HepG2 (cell line): ENCODE data around the gene CYB561. TPM values are rescaled to one million over a fixed set of nuclear protein-coding genes. Genes with fewer than 3 reads are reported as not detected.
A peak's percentile ranks its signal among the peaks of the same experiment; 100 is the strongest.

Experiments used
- CSRNP2 ChIP-seq: sonication (generic); formaldehyde crosslinking; conservative IDR thresholded peaks from 2 replicates; pipeline ENCODE4 v1.8.0; 2022; ENCODE audit warnings: low read depth, missing genetic modification reagents
- DBP ChIP-seq: sonication (generic); formaldehyde crosslinking; IDR thresholded peaks from 2 replicates; pipeline ENCODE4 v1.4.0; 2020; ENCODE audit warnings: missing genetic modification reagents; ENCODE audit errors: not compliant biosample characterization
- DPF2 ChIP-seq: sonication (generic); formaldehyde crosslinking; IDR thresholded peaks from 2 replicates; pipeline ENCODE4 v1.4.0; 2020; ENCODE audit warnings: mild to moderate bottlenecking, low read depth, missing genetic modification reagents, borderline replicate concordance
- HNRNPL ChIP-seq: fragments of 200-400 bp; formaldehyde crosslinking; IDR thresholded peaks from 2 replicates; pipeline ENCODE4 v1.6.1; 2017; ENCODE audit warnings: mild to moderate bottlenecking, low read depth, low read length
- NONO ChIP-seq, 2 experiments: fragments of 450-650 bp in 1 of 2; sonication (generic) in 1 of 2; formaldehyde crosslinking in 1 of 2; IDR thresholded peaks in 1 of 2; conservative IDR thresholded peaks in 1 of 2; 2 replicates each; pipeline versions ENCODE4 v1.6.1 to v1.8.0; 2017 to 2022; ENCODE audit warnings: mild to moderate bottlenecking in 1 of 2, missing genetic modification reagents in 1 of 2, moderate library complexity in 1 of 2
- POGZ ChIP-seq: sonication (generic); formaldehyde crosslinking; IDR thresholded peaks from 2 replicates; pipeline ENCODE4 v1.4.0; 2020; ENCODE audit warnings: mild to moderate bottlenecking, missing genetic modification reagents
- SP2 ChIP-seq: sonication (generic); formaldehyde crosslinking; IDR thresholded peaks from 2 replicates; pipeline ENCODE4 v1.5.1; 2020; ENCODE audit warnings: mild to moderate bottlenecking, missing genetic modification reagents
- TARDBP ChIP-seq: sonication (generic); formaldehyde crosslinking; IDR thresholded peaks from 2 replicates; pipeline ENCODE4 v1.8.0; 2022; ENCODE audit warnings: mild to moderate bottlenecking, missing genetic modification reagents
- TGIF2 ChIP-seq: IDR thresholded peaks from 2 replicates; pipeline ENCODE4 v1.6.1; 2016; ENCODE audit warnings: control low read depth, missing compliant biosample characterization
- XBP1 ChIP-seq: sonication (generic); formaldehyde crosslinking; IDR thresholded peaks from 2 replicates; pipeline ENCODE4 v1.5.0; 2020; ENCODE audit warnings: missing genetic modification reagents
- ZMAT3 ChIP-seq: sonication (generic); formaldehyde crosslinking; conservative IDR thresholded peaks from 2 replicates; pipeline ENCODE4 v1.7.0; 2021; ENCODE audit warnings: missing genetic modification reagents
- ZNF101 ChIP-seq: sonication (generic); formaldehyde crosslinking; IDR thresholded peaks from 2 replicates; pipeline ENCODE4 v1.4.0; 2020; ENCODE audit warnings: mild to moderate bottlenecking, low read depth, missing genetic modification reagents, borderline replicate concordance
- ZNF33B ChIP-seq: sonication (generic); formaldehyde crosslinking; IDR thresholded peaks from 2 replicates; pipeline ENCODE4 v1.5.1; 2020; ENCODE audit warnings: mild to moderate bottlenecking, missing genetic modification reagents
- ZNF430 ChIP-seq: sonication (generic); formaldehyde crosslinking; IDR thresholded peaks from 2 replicates; pipeline ENCODE4 v1.9.0; 2021; ENCODE audit warnings: mild to moderate bottlenecking, missing genetic modification reagents
- ZNF501 ChIP-seq: sonication (generic); formaldehyde crosslinking; IDR thresholded peaks from 2 replicates; pipeline ENCODE4 v1.5.1; 2020; ENCODE audit warnings: mild to moderate bottlenecking, moderate library complexity, missing genetic modification reagents
- ZNF510 ChIP-seq: sonication (generic); formaldehyde crosslinking; IDR thresholded peaks from 2 replicates; pipeline ENCODE4 v1.4.0; 2020; ENCODE audit warnings: low read depth, mild to moderate bottlenecking, missing genetic modification reagents
- ZNF556 ChIP-seq: sonication (generic); formaldehyde crosslinking; IDR thresholded peaks from 2 replicates; pipeline ENCODE4 v1.4.0; 2020; ENCODE audit warnings: mild to moderate bottlenecking, missing genetic modification reagents, borderline replicate concordance
- ZNF570 ChIP-seq: sonication (generic); formaldehyde crosslinking; IDR thresholded peaks from 2 replicates; pipeline ENCODE4 v1.4.0; 2020; ENCODE audit warnings: mild to moderate bottlenecking, missing genetic modification reagents, borderline replicate concordance
- ZNF782 ChIP-seq: sonication (generic); formaldehyde crosslinking; IDR thresholded peaks from 2 replicates; pipeline ENCODE4 v1.4.0; 2020; ENCODE audit warnings: missing genetic modification reagents, mild to moderate bottlenecking, borderline replicate concordance
- ZSCAN31 ChIP-seq: sonication (generic); formaldehyde crosslinking; IDR thresholded peaks from 2 replicates; pipeline ENCODE4 v1.5.0; 2020; ENCODE audit warnings: low read depth, mild to moderate bottlenecking, missing genetic modification reagents
- polyA plus RNA-seq, 8 experiments: library from polyadenylated mRNA; depleted of rRNA in 3 of 8; stranded (reverse) in 7 of 8; unstranded in 1 of 8; fragments of >200 nt; fragmentation: Illumina TruSeq in 4 of 8; extraction: Trizol in 4 of 8; gene quantifications; 2 replicates each; pipeline versions ENCODE4 v1.2.1 to v1.2.3, GENCODE V29; 2011 to 2016; ENCODE audit warnings: low read depth in 4 of 8, missing spikeins in 1 of 8, mixed read lengths in 1 of 8; ENCODE audit not compliant: insufficient read depth in 1 of 8
- total RNA-seq, 5 experiments: library from RNA; depleted of rRNA; stranded (reverse); fragments of >200 nt; fragmentation: Illumina TruSeq; extraction: Trizol; gene quantifications; 2 replicates each; pipeline ENCODE4 v1.2.3, GENCODE V29; 2016; ENCODE audit warnings: low read depth in 1 of 5
- TF ChIP-seq, protein P1 (sequence below): sonication (generic); formaldehyde crosslinking; IDR thresholded peaks from 2 replicates; pipeline ENCODE4 v1.4.0; 2020; ENCODE audit warnings: missing genetic modification reagents
- TF ChIP-seq, protein P2 (sequence below): IDR thresholded peaks from 2 replicates; pipeline ENCODE4 v1.6.1; 2018; ENCODE audit warnings: missing genetic modification reagents, mild to moderate bottlenecking, missing compliant biosample characterization
- TF ChIP-seq, protein P3 (sequence below): IDR thresholded peaks from 2 replicates; pipeline ENCODE4 v1.6.1; 2012; ENCODE audit warnings: inconsistent platforms

The CYB561 gene
- total and polyA plus RNA-seq, 2 of the 13 experiments (the other 11 are each of a cell fraction or from before 2014, with no cell fraction given): 1.5 to 6.7 TPM

- TF ChIP-seq ZNF33B: peak; percentile 56; the same call in 1 of the 2 replicates
- 0 out of 2 replicates have a peak, but pooled peaks have one; percentile 41 for TF ChIP-seq POGZ (CRISPR knock-in tag)
- TF ChIP-seq ZNF570 (CRISPR knock-in tag): peak; percentile 73; the same call in 1 of the 2 replicates
- peak; percentile 74 for TF ChIP-seq HNRNPL
- peak; percentile 32; the same call in 1 of the 2 replicates for TF ChIP-seq ZMAT3 (CRISPR knock-in tag)
- peak; percentile 71; the same call in 1 of the 2 replicates for TF ChIP-seq ZSCAN31
- peak; percentile 21; the same call in 1 of the 2 replicates for TF ChIP-seq TGIF2
- no peak for TF ChIP-seq NONO (IDR thresholded peaks at IDR 0.05)
- no peak for TF ChIP-seq NONO (CRISPR knock-in tag; conservative IDR thresholded peaks at IDR 0.05)
- no peak for TF ChIP-seq DPF2 (CRISPR knock-in tag)
- no peak for TF ChIP-seq DBP (CRISPR knock-in tag)
- TF ChIP-seq ZNF510 (CRISPR knock-in tag): peak; percentile 87; the same call in 1 of the 2 replicates
- peak; percentile 78; the same call in 1 of the 2 replicates for TF ChIP-seq XBP1 (CRISPR knock-in tag)
- no peak for TF ChIP-seq CSRNP2 (CRISPR knock-in tag)
- TF ChIP-seq, protein P1, sequence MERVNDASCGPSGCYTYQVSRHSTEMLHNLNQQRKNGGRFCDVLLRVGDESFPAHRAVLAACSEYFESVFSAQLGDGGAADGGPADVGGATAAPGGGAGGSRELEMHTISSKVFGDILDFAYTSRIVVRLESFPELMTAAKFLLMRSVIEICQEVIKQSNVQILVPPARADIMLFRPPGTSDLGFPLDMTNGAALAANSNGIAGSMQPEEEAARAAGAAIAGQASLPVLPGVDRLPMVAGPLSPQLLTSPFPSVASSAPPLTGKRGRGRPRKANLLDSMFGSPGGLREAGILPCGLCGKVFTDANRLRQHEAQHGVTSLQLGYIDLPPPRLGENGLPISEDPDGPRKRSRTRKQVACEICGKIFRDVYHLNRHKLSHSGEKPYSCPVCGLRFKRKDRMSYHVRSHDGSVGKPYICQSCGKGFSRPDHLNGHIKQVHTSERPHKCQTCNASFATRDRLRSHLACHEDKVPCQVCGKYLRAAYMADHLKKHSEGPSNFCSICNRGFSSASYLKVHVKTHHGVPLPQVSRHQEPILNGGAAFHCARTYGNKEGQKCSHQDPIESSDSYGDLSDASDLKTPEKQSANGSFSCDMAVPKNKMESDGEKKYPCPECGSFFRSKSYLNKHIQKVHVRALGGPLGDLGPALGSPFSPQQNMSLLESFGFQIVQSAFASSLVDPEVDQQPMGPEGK: 0 out of 2 replicates have a peak, but pooled peaks have one; percentile 15
- TF ChIP-seq, protein P2, sequence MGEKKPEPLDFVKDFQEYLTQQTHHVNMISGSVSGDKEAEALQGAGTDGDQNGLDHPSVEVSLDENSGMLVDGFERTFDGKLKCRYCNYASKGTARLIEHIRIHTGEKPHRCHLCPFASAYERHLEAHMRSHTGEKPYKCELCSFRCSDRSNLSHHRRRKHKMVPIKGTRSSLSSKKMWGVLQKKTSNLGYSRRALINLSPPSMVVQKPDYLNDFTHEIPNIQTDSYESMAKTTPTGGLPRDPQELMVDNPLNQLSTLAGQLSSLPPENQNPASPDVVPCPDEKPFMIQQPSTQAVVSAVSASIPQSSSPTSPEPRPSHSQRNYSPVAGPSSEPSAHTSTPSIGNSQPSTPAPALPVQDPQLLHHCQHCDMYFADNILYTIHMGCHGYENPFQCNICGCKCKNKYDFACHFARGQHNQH (CRISPR knock-in tag): 0 out of 2 replicates have a peak, but pooled peaks have one; percentile 18
- TF ChIP-seq ZNF430 (CRISPR knock-in tag): no peak
- TF ChIP-seq SP2 (CRISPR knock-in tag): 0 out of 2 replicates have a peak, but pooled peaks have one; percentile 44
- TF ChIP-seq TARDBP: no peak
- TF ChIP-seq ZNF782: peak; percentile 92
- TF ChIP-seq ZNF501 (CRISPR knock-in tag): peak; percentile 59; the same call in 1 of the 2 replicates
- peak; percentile 66; the same call in 1 of the 2 replicates for TF ChIP-seq ZNF556 (CRISPR knock-in tag)
- TF ChIP-seq, protein P3, sequence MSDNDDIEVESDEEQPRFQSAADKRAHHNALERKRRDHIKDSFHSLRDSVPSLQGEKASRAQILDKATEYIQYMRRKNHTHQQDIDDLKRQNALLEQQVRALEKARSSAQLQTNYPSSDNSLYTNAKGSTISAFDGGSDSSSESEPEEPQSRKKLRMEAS: peak; percentile 13; the same call in 1 of the 2 replicates
- 0 out of 2 replicates have a peak, but pooled peaks have one; percentile 47 for TF ChIP-seq ZNF101
Observed at GRCh38 chr17:63445571-63445953, 544 bp downstream of the CYB561 start (continued).
